ENCODE data around the gene LRR1. TPM values are rescaled to one million over a fixed set of nuclear protein-coding genes. Genes with fewer than 3 reads are reported as not detected.

LRR1 gene
- total and polyA plus RNA-seq, 2 of the 4 experiments (the other 2 are of a cell fraction) = 11.6 to 20.8 TPM

GRCh38 chr14:49641697-49642129 is 43.0 kb downstream of the LRR1 start:
- intact Hi-C loops (cut with micrococcal nuclease) = no loop called here
- Histone ChIP-seq H3K27me3 (ENCODE audit: control insufficient read depth, insufficient read depth, low read length) (no peaks in the 10 kb centered on the region), H3K9ac (ENCODE audit: low read depth, low read length) (no peak overlapping the region), H3K36me3 (ENCODE audit: control insufficient read depth, insufficient read depth, low read length) (peaks cover 11% of the 10 kb centered on the region), H3K4me3 (ENCODE audit: insufficient read depth, low read depth, low read length) (no peak overlapping the region), H3K9me3 (ENCODE audit: control insufficient read depth, insufficient read depth, low read length) (no peaks in the 10 kb centered on the region), H2BK20ac (ENCODE audit: low read depth, low read length) (no peak overlapping the region), H4K5ac (ENCODE audit: low read depth, low read length) (no peak overlapping the region), H4K20me1 (ENCODE audit: insufficient read depth, low read length) (peaks cover 17% of the 10 kb centered on the region), H3K23ac (ENCODE audit: low read depth, low read length) (no peak overlapping the region), H3K4me1 (ENCODE audit: control insufficient read depth, insufficient read depth, low read length) (peaks cover 2% of the 10 kb centered on the region; the same call in 1 of the 2 replicates), H4K8ac (ENCODE audit: low read depth in 2 of 2, low read length in 2 of 2) (no peak overlapping the region), H4K91ac (ENCODE audit: insufficient read depth, low read depth, low read length) (no peak overlapping the region), H3K4ac (ENCODE audit: low read depth, low read length) (no peak overlapping the region), H2BK5ac (ENCODE audit: low read depth, low read length, poor library complexity, severe bottlenecking) (no peak overlapping the region), H2AK5ac (ENCODE audit: low read depth, low read length) (no peak overlapping the region), H2AK9ac (replicated peaks; ENCODE audit: low read depth, low read length, poor library complexity) (no peak overlapping the region), H3K18ac (ENCODE audit: low read depth, low read length) (no peak overlapping the region), H3K14ac (replicated peaks; ENCODE audit: low read depth, low read length) (no peak overlapping the region), H3K56ac (ENCODE audit: extremely low read depth, insufficient read depth, low read length) (no peak overlapping the region), H3K27ac (ENCODE audit: insufficient read depth, low read length) (no peak overlapping the region), H2BK15ac (ENCODE audit: low read depth, low read length) (no peak overlapping the region), H3K79me1 (ENCODE audit: low read depth in 1 of 2, low read length in 2 of 2) (peaks cover 39 to 59% of the 10 kb centered on the region in 2 experiments), H2AFZ (replicated peaks; ENCODE audit: low read length, poor library complexity) (no peak overlapping the region), H2BK120ac (ENCODE audit: low read depth, low read length) (no peak overlapping the region), H3K9me1 (ENCODE audit: insufficient read depth, low read length) (peaks cover 7% of the 10 kb centered on the region), H3K4me2 (ENCODE audit: low read depth, low read length) (no peak overlapping the region; the same call in 1 of the 2 replicates)
- ATAC-seq (ENCODE audit: low read depth) (peak; percentile 82), DNase-seq (peak; percentile 48)
- TF ChIP-seq CHD1 (IDR thresholded peaks at IDR 0.05; ENCODE audit: low read depth, low read length) (no peak), POLR2A (IDR thresholded peaks at IDR 0.05; ENCODE audit: low read depth, low read length) (no peak), NFE2L2 (IDR thresholded peaks at IDR 0.05; ENCODE audit: low read depth, low read length) (no peak), CEBPB (IDR thresholded peaks at IDR 0.05; ENCODE audit: low read depth, low read length) (no peak), BHLHE40 (IDR thresholded peaks at IDR 0.05; ENCODE audit: low read depth, low read length) (no peak), SMC3 (IDR thresholded peaks at IDR 0.05; ENCODE audit: low read depth, low read length) (no peak), RAD21 (IDR thresholded peaks at IDR 0.05; ENCODE audit: low read length) (no peak), ELK1 (IDR thresholded peaks at IDR 0.05; ENCODE audit: borderline replicate concordance, low read depth, low read length) (no peak), MAZ (IDR thresholded peaks at IDR 0.05; ENCODE audit: borderline replicate concordance, low read depth, low read length) (no peak), FOS (IDR thresholded peaks at IDR 0.05; ENCODE audit: low read depth, low read length) (no peak), MAFK (IDR thresholded peaks at IDR 0.05; ENCODE audit: low read depth, low read length) (no peak), RCOR1 (IDR thresholded peaks at IDR 0.05; ENCODE audit: insufficient replicate concordance, low read length) (no peak), MXI1 (IDR thresholded peaks at IDR 0.05; ENCODE audit: borderline replicate concordance, low read depth, low read length) (no peak), RFX5 (IDR thresholded peaks at IDR 0.05; ENCODE audit: low read depth, low read length) (no peak), CTCF (conservative IDR thresholded peaks at IDR 0.05; ENCODE audit: low read depth, low read length) (no peak), USF2 (IDR thresholded peaks at IDR 0.05; ENCODE audit: low read depth, low read length) (no peak)
- in situ Hi-C loops (cut with MboI; ENCODE audit: low sequenced_read_pairs) = no loop called here
- dilution Hi-C loops (cut with HindIII; ENCODE audit: low sequenced_read_pairs, unreplicated experiment) = no loop called here
- ChIA-PET CTCF (interaction anchor here (0.6 kb wide), 1 partner anchor 13 kb away, joined by 5 read pairs; no protein-coding TSS in a partner anchor), POLR2A (ENCODE audit: unreplicated experiment) (no interaction called here)
- 80% methylated on average over 4 of the region's 8 CpGs; no CpG with 5 or more reads in 1 of the 2 experiments for whole genome bisulfite sequencing, 2 experiments (ENCODE audit: extremely low coverage in 2 of 2, insufficient read length in 1 of 2)
- no TSS peak for BruUV-seq (replicated peaks)
